ENCODE results near the gene ZCCHC13. TPM values are rescaled to one million over a fixed set of nuclear protein-coding genes. Genes with fewer than 3 reads are reported as not detected.

Gene ZCCHC13
- total and polyA plus RNA-seq, 2 donors (not counting 3 experiments of a cell fraction or from before 2014, with no cell fraction given): not detected

DNA sequence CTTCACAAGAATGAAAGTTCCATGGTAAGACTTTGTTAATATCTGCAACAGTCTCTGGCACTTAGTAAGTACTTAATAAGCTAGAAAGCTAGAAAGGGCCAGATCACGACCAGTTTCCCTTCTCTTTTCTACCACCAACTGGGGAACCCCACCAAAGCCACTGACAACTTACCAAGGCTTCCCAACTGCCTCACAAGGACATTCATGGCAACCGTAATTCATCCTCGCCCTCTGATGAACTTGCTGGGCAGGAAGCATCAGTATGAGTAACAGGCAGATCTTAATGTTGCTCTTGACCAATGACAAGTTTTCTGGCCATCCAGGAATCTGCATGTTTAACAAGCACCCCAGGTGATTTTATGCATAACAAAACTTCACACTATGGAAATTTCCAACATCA lies 23.2 kb upstream of the ZCCHC13 start:
- no peak overlapping the region for H2AFZ ChIP-seq (ENCODE audit: low read depth, low read length)
- H4K20me1 ChIP-seq (replicated peaks; ENCODE audit: control insufficient read depth, extremely low read depth, insufficient read depth, low read length): no peaks in the 10 kb centered on the region
- H3K27ac ChIP-seq (ENCODE audit: insufficient read depth, low read depth, low read length): no peak overlapping the region
- no peaks in the 10 kb centered on the region for H3K27me3 ChIP-seq (ENCODE audit: control insufficient read depth in 2 of 2, insufficient read depth in 2 of 2, low read length in 2 of 2)
- H3K9ac ChIP-seq (replicated peaks; ENCODE audit: extremely low read depth, insufficient read depth, low read length): no peak overlapping the region
- H3K4me1 ChIP-seq (ENCODE audit: control insufficient read depth, extremely low read depth, insufficient read depth, low read length): no peaks in the 10 kb centered on the region
- H3K9me1 ChIP-seq (replicated peaks; ENCODE audit: control insufficient read depth, extremely low read depth, insufficient read depth, low read length): no peaks in the 10 kb centered on the region
- H3K4me2 ChIP-seq (ENCODE audit: insufficient read depth, low read length): no peak overlapping the region
- H3K9me3 ChIP-seq (replicated peaks; ENCODE audit: control insufficient read depth, insufficient read depth, low read length): no peaks in the 10 kb centered on the region
- DNase-seq (ENCODE audit: low read depth, low spot score) (no peak), FAIRE-seq (no peak)
- intact Hi-C loops (cut with micrococcal nuclease) (no loop called here), dilution Hi-C loops (cut with MboI; ENCODE audit: extremely low pct_ligation_motif_present, low sequenced_read_pairs) (no loop called here)
- H3K36me3 ChIP-seq (ENCODE audit: control insufficient read depth in 2 of 2, extremely low read depth in 1 of 2, insufficient read depth in 2 of 2, low read length in 2 of 2): peaks cover 9 to 10% of the 10 kb centered on the region in 2 experiments
- ChIA-PET CTCF (interaction anchor here (1.1 kb wide), 1 partner anchor 9 kb away, joined by 3 read pairs; no protein-coding TSS in a partner anchor), POLR2A (no interaction called here)
- peaks cover 40% of the 10 kb centered on the region for H3K79me2 ChIP-seq (ENCODE audit: control insufficient read depth, insufficient read depth, low read length)
- no TSS peak for BruUV-seq (replicated peaks)
- H3K4me3 ChIP-seq (replicated peaks in 1 of 3; ENCODE audit: insufficient read depth in 1 of 3, low read depth in 1 of 3, low read length in 3 of 3): no peak overlapping the region
- TF ChIP-seq POLR2AphosphoS5 (IDR thresholded peaks at IDR 0.05; ENCODE audit: insufficient read depth, low read depth, low read length): no peak
- TF ChIP-seq, protein P1, sequence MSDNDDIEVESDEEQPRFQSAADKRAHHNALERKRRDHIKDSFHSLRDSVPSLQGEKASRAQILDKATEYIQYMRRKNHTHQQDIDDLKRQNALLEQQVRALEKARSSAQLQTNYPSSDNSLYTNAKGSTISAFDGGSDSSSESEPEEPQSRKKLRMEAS (IDR thresholded peaks at IDR 0.05; ENCODE audit: insufficient read depth, insufficient read length): no peak
- no peak for TF ChIP-seq MYC (IDR thresholded peaks at IDR 0.05; ENCODE audit: low read depth, low read length)
- TF ChIP-seq CTCF (IDR thresholded peaks at IDR 0.05; ENCODE audit: extremely low read depth in 1 of 2, insufficient read depth in 1 of 2, low read depth in 1 of 2, low read length in 2 of 2): no peak
- no peak for TF ChIP-seq FOS (IDR thresholded peaks at IDR 0.05; ENCODE audit: borderline replicate concordance, insufficient read depth, low read length)
- no peak for TF ChIP-seq EZH2 (IDR thresholded peaks at IDR 0.05; ENCODE audit: borderline replicate concordance, low read depth, low read length, severe bottlenecking)
- TF ChIP-seq POLR2A (IDR thresholded peaks at IDR 0.05; ENCODE audit: low read depth, low read length): no peak
- TF ChIP-seq JUN (IDR thresholded peaks at IDR 0.05; ENCODE audit: borderline replicate concordance, insufficient read depth, insufficient read length, low read depth): no peak
- TF ChIP-seq GATA2 (IDR thresholded peaks at IDR 0.05; ENCODE audit: insufficient read depth, insufficient read length, low read depth, low read length): no peak

Measured in endothelial cell of umbilical vein (primary cell).